GM18517 (cell line): ENCODE measurements around the gene ESYT2.

ENCODE experiments used
- ATAC-seq: cut with Tn5 transposase; IDR thresholded peaks from one replicate; pipeline ENCODE4 v1.9.1; 2021; ENCODE audit warnings: mild to moderate bottlenecking, moderate library complexity; ENCODE audit not compliant: unreplicated experiment

ESYT2 gene

DNA sequence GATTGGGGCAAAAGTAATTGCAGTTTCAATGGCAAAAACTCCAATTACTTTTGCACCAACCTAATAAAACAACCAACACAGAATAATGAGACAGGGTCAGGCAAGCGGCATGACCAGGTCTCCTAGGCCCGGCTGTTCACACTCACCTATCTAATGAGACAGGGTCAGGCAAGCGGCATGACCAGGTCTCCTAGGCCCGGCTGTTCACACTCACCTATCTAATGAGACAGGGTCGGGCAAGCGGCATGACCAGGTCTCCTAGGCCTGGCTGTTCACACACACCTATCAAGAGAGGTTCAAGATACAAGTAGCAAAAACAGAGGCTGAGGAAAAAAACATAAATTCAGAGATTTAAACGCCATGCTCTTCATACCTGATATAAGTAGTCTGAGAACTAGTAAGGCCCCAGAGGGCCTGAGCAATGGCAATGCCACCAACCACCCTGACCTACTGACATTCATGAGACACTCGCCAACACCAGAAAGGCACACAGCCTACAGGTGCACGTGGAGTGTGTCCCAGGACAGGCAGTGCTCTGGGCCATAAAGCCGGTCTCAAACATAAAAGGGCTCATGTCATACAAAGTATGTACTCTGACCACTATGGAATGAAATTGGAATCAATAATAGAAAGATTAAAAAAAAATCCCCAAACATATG lies 84.1 kb downstream of the ESYT2 start:
- no peak for ATAC-seq

DNA sequence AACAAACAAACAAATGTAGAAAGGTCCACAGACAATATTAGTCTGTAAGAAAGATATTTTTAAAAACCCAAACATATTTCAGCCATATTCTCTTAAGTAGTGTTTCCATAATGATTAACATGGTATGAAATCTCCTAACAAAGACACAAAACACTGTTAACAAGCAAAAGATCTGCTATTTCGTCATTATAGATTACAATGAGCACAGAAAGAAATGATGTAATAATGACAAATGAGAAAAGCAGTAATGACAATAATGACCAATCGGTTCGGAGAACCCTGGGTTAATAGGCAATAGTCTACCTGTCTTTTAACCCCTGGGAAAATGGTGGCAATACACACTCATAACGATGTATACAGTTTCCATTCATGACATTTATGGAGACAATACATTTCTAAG lies 85.2 kb downstream of the ESYT2 start:
- ATAC-seq: no peak

- no peak for ATAC-seq
Observed at GRCh38 chr7:158743219-158743618, 86.1 kb downstream of the ESYT2 start.

GRCh38 chr7:158742065-158742821 lies 87.1 kb downstream of the ESYT2 start:
- ATAC-seq: no peak

DNA sequence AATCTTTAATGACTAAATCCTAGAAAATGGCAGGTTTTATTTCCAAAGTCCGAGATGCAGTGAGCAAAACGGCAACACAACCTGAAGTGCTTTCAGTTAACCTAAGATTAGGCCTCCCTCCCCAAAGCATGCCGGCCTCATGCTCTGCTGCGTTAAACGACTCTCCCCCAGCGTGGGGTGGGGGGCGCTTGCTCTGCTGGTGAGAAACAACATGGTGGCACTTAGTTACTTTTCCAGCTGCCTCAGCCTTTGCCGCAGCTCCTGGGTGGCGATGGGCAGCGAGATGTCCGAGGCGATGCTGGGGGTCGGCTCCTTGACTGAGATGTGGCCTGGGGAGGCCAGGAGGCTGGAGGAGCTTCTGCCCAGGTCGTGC lies 88.0 kb downstream of the ESYT2 start:
- no peak for ATAC-seq

GRCh38 chr7:158740657-158741293 lies 88.5 kb downstream of the ESYT2 start:
- no peak for ATAC-seq

- ATAC-seq: no peak
Observed at GRCh38 chr7:158740013-158740656, 89.2 kb downstream of the ESYT2 start.

DNA sequence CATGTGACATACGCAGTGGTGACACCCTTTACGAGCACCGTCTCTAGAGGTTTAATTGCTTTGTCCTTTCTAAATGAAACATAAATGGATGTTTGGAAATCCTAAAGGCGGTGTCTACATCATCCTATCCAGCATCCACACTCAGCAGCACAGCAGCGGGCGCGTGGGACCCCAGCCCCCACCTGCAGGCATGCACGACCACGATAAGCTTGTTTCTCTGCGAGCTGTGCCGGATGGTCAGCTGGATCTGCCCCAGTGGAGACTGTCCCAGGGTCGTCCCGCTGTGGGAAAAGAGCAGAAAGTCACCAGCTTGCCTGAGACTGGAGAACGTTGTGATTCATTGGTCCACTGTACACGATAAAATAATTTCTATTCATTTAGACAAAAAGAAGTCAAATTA lies 90.5 kb downstream of the ESYT2 start:
- no peak for ATAC-seq

DNA sequence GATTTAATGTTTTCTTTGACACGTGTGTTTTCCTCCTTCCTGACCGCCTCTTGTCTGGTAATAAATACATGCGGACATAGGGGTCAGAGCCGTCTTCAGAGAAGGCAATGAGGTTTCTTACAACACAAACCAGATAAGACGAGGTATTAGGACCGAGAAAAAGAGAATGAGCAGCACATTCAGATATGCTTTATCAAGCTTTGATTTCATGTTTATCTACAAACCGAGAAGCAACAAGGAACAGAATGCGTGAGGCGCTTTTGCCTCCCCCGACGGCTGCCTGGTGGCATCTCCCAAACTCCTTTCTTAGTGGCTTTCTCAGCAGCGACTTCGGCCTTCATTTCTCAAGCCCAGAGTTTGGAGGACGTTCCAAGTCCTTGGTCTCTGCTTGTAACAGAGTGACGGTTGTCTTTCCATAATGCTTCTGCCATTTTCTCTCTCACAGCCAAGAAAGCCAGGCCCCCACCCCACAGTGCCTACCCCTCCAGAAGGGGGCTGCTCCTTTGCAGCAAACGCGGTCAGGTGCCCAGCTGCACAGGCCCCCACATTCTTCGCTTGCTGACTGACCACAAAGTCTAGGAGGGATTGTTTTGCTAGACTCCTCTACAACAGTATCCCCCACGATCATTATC lies 92.1 kb downstream of the ESYT2 start:
- no peak for ATAC-seq

- no peak for ATAC-seq
Observed at GRCh38 chr7:158735935-158736334, 93.4 kb downstream of the ESYT2 start.

- ATAC-seq: no peak
Observed at GRCh38 chr7:158734861-158735260, 94.4 kb downstream of the ESYT2 start.

- no peak for ATAC-seq
Observed at GRCh38 chr7:158733775-158734494, 95.4 kb downstream of the ESYT2 start.

- ATAC-seq: no peak
Observed at GRCh38 chr7:158733220-158733519, 96.1 kb downstream of the ESYT2 start.

GRCh38 chr7:158732494-158733219 lies 96.7 kb downstream of the ESYT2 start:
- no peak for ATAC-seq

- no peak for ATAC-seq
Observed at GRCh38 chr7:158731761-158732160, 97.5 kb downstream of the ESYT2 start.

- no peak for ATAC-seq
Observed at GRCh38 chr7:158730383-158731346, 98.6 kb downstream of the ESYT2 start.

GRCh38 chr7:158729646-158730382 lies 99.5 kb downstream of the ESYT2 start:
- ATAC-seq: no peak

- ATAC-seq: no peak
Observed at GRCh38 chr7:158728911-158729645, 100.2 kb downstream of the ESYT2 start.
